Sigmoid colon (tissue), 7 donors: ENCODE measurements around the gene ADGRG2. TPM values are rescaled to one million over a fixed set of nuclear protein-coding genes. Genes with fewer than 3 reads are reported as not detected.
"Not testable (repeated sequence)": the region's sequence is repeated elsewhere in the genome, so short reads cannot be mapped to it uniquely, and the experiment has no call there.

Source experiments
- DNase-seq: peaks from one replicate; pipeline ENCODE4 v3.0.0-alpha.2; 2019
- H3K27ac ChIP-seq, 4 donors: fragments of 200-600 bp; sonication (generic); one replicate each; pipeline ENCODE4 v1.5.1; 2016 to 2019; ENCODE audit warnings: mild to moderate bottlenecking in 1 of 4
- H3K27me3 ChIP-seq, 3 donors: fragments of 200-600 bp; sonication (generic); one replicate each; pipeline ENCODE4 v1.5.1; 2019; ENCODE audit warnings: mild to moderate bottlenecking in 1 of 3
- H3K36me3 ChIP-seq, 4 donors: fragments of 200-600 bp; sonication (generic); one replicate each; pipeline ENCODE4 v1.5.1; 2016 to 2019
- H3K4me1 ChIP-seq, 4 donors: fragments of 200-600 bp; sonication (generic); one replicate each; pipeline ENCODE4 v1.5.1; 2017 to 2019
- H3K4me3 ChIP-seq, 4 donors: fragments of 200-600 bp; sonication (generic); one replicate each; pipeline ENCODE4 v1.5.1; 2017 to 2019; ENCODE audit warnings: mild to moderate bottlenecking in 2 of 4, moderate library complexity in 1 of 4
- H3K9me3 ChIP-seq, 4 donors: fragments of 200-600 bp in 3 of 4; sonication (generic) in 3 of 4; one replicate each; pipeline versions ENCODE4 v1.5.1 to v1.6.1; 2013 to 2019
- EP300 ChIP-seq, 4 donors: sonication (generic); formaldehyde crosslinking; IDR thresholded peaks; one replicate each; pipeline ENCODE4 v1.6.1; 2017; ENCODE audit warnings: antibody characterized with exemption in 4 of 4
- POLR2A ChIP-seq, 2 donors: fragments of 450-650 bp; IDR thresholded peaks; one replicate each; pipeline ENCODE4 v1.6.1; 2016; ENCODE audit warnings: antibody characterized with exemption in 2 of 2, mild to moderate bottlenecking in 2 of 2, moderate library complexity in 2 of 2
- POLR2AphosphoS5 ChIP-seq, 4 donors: sonication (generic); formaldehyde crosslinking; IDR thresholded peaks; one replicate each; pipeline ENCODE4 v1.6.1; 2017; ENCODE audit warnings: antibody characterized with exemption in 4 of 4
- WGBS, 2 donors: extraction: QIAGEN DNeasy Blood & Tissue Kit; methylation state at CpG; one replicate each; pipeline ENCODE4 v1.1.7; 2013; 5-methylcytosine and 5-hydroxymethylcytosine counted together
- intact Hi-C: fragments of 100-400 bp; cut with DNase I; formaldehyde crosslinking; loops from one replicate; pipeline ENCODE4 v1.15.1; 2023
- polyA plus RNA-seq, 3 donors: library from polyadenylated mRNA; stranded (reverse); fragments of 200-250 nt; gene quantifications; one replicate each; pipeline ENCODE4 v1.2.3, GENCODE V29; 2013
- total RNA-seq, 4 donors: library from RNA; depleted of rRNA; stranded (reverse); fragments of >200 nt; gene quantifications; one replicate each; pipeline ENCODE4 v1.1.0, GENCODE V29; 2016
- TF ChIP-seq, protein P1 (sequence below), 4 experiments: fragments of 450-650 bp in 3 of 4; fragments of 200-600 bp in 1 of 4; IDR thresholded peaks; one replicate each; pipeline ENCODE4 v1.5.1; 2016 to 2019; ENCODE audit warnings: antibody characterized with exemption in 4 of 4, mild to moderate bottlenecking in 3 of 4, moderate library complexity in 2 of 4
- donor health status: healthy with polysubstance abuse.
- donor health status: Bipolar disorder and iron deficiency.
- donor health status: healthy.

ADGRG2 gene
- total and polyA plus RNA-seq, 7 donors, result under 0.01 to 2.5 (median 0.81) TPM; not detected in 1

DNA sequence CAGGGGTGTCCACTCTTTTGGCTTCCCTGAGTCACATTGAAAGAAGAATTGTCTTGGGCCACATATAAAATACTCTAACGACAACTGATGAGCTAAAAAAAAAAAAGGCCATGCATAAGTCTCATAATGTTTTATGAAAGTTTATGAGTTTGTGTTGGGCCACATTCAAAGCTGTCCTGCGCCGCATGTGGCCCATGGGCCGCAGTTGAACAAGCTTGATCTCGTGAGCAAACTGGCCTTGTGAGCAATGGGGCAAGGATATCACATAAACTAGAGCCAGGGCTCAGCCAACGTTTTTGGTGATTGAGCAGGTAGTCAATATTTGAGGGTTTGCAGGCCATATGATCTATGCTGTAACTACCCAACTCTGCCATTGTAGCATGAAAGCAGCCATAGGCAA, 93.7 kb downstream of the ADGRG2 start:
- 36 to 85% methylated on average over 6 of the region's 6 CpGs for WGBS, 2 donors
- no peaks in the 10 kb centered on the region for H3K9me3 ChIP-seq

DNA sequence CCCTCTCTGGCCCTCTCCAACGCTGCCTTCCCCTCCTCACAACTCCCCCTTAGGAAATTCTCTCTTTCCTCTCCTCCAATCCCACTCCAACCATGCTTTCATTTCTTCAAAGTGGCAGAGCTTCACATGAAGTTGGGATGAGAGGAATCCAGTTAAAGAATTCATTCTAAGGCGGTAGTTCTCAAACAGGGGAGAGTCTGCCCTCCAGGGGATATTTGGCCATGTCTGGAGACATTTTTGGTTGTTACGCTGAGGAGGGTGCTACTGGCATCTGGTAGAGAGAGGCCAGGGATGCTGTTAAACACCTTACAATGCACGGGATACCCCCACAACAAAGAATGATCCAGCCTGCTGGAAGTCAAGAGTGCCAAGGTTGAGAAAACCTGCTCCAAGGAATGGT, 97.9 kb downstream of the ADGRG2 start:
- TF ChIP-seq EP300 (IDR thresholded peaks at IDR 0.05), result no peak
- no peak for TF ChIP-seq POLR2A (IDR thresholded peaks at IDR 0.05)
- TF ChIP-seq, protein P1, sequence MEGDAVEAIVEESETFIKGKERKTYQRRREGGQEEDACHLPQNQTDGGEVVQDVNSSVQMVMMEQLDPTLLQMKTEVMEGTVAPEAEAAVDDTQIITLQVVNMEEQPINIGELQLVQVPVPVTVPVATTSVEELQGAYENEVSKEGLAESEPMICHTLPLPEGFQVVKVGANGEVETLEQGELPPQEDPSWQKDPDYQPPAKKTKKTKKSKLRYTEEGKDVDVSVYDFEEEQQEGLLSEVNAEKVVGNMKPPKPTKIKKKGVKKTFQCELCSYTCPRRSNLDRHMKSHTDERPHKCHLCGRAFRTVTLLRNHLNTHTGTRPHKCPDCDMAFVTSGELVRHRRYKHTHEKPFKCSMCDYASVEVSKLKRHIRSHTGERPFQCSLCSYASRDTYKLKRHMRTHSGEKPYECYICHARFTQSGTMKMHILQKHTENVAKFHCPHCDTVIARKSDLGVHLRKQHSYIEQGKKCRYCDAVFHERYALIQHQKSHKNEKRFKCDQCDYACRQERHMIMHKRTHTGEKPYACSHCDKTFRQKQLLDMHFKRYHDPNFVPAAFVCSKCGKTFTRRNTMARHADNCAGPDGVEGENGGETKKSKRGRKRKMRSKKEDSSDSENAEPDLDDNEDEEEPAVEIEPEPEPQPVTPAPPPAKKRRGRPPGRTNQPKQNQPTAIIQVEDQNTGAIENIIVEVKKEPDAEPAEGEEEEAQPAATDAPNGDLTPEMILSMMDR (IDR thresholded peaks at IDR 0.05), result no peak
- TF ChIP-seq POLR2AphosphoS5 (IDR thresholded peaks at IDR 0.05), result no peak
- Histone ChIP-seq H3K27me3 (no peaks in the 10 kb centered on the region), H3K36me3 (no peaks in the 10 kb centered on the region), H3K27ac (no peak overlapping the region), H3K9me3 (no peaks in the 10 kb centered on the region), H3K4me1 (no peaks in the 10 kb centered on the region), H3K4me3 (no peak overlapping the region)
- intact Hi-C loops, result no loop called here
- DNase-seq, result no peak
- 87 to 94% methylated on average over 4 of the region's 4 CpGs for WGBS, 2 donors

More for the DNA sequence above, 93.7 kb downstream of the ADGRG2 start:
- no peak for TF ChIP-seq POLR2A (IDR thresholded peaks at IDR 0.05)
- no peak for DNase-seq
- H3K4me1 ChIP-seq, result no peaks in the 10 kb centered on the region
- no peak overlapping the region for H3K27ac ChIP-seq
- H3K27me3 ChIP-seq, result no peaks in the 10 kb centered on the region
- no peak overlapping the region for H3K4me3 ChIP-seq
- intact Hi-C loops, result no loop called here
- no peaks in the 10 kb centered on the region for H3K36me3 ChIP-seq

DNA sequence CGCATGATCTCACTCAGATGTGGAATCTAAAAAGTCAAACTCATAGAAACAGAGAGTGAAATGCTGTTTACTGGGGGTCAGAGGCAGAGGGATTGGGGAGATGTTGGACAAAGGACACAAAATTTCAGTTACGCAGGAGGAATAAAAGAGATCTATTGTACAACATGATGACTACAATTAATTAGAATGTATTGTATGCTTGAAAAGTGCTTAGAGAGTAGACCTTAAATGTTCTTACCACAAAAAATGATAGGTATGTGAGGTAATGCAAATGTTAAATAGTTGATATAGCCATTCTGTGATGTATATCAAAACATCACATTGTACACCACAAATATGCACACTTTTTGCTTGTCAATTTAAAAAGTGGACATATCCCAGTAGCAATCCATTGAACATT, 102.3 kb downstream of the ADGRG2 start:
- WGBS, 2 donors, result 95 to 96% methylated on average over 2 of the region's 2 CpGs
- H3K9me3 ChIP-seq, result no peaks in the 10 kb centered on the region
- H3K4me3 ChIP-seq, result no peak overlapping the region
- H3K27me3 ChIP-seq, result no peaks in the 10 kb centered on the region
- no peaks in the 10 kb centered on the region for H3K36me3 ChIP-seq
- DNase-seq, result no peak
- intact Hi-C loops, result no loop called here
- no peaks in the 10 kb centered on the region for H3K4me1 ChIP-seq
- H3K27ac ChIP-seq, result no peak overlapping the region
- TF ChIP-seq EP300 (IDR thresholded peaks at IDR 0.05) (no peak), POLR2A (IDR thresholded peaks at IDR 0.05) (no peak), POLR2AphosphoS5 (IDR thresholded peaks at IDR 0.05) (no peak)
- TF ChIP-seq, protein P1 (IDR thresholded peaks at IDR 0.05), result no peak

DNA sequence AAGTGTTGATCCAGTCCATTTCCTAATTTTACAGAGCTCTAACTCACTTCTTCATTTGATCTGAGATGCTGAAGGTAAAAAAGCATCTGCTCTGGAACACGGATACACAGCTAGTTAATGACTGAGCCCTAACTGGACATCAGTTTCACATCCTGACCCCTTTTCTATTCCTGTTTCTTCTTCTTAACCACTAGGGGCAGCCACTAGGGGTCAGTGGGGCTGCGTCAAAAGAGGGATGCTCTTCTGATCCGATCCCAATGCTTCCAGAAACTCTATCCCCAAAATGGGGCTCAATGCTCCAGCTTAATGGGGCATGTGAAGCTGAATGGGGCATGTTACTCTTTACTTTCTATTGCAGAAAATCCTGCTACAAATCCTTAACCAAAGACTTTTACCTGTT, 105.0 kb downstream of the ADGRG2 start:
- no peaks in the 10 kb centered on the region for H3K36me3 ChIP-seq
- no peaks in the 10 kb centered on the region for H3K9me3 ChIP-seq
- H3K27ac ChIP-seq, result no peak overlapping the region
- WGBS, 2 donors, result 31 to 67% methylated on average over 3 of the region's 3 CpGs
- intact Hi-C loops, result no loop called here
- TF ChIP-seq POLR2AphosphoS5 (IDR thresholded peaks at IDR 0.05), result no peak
- TF ChIP-seq EP300 (IDR thresholded peaks at IDR 0.05), result no peak
- no peak for TF ChIP-seq POLR2A (IDR thresholded peaks at IDR 0.05)
- TF ChIP-seq, protein P1 (IDR thresholded peaks at IDR 0.05), result no peak
- DNase-seq, result no peak
- no peaks in the 10 kb centered on the region for H3K27me3 ChIP-seq
- H3K4me3 ChIP-seq, result no peak overlapping the region
- H3K4me1 ChIP-seq, result no peaks in the 10 kb centered on the region

DNA sequence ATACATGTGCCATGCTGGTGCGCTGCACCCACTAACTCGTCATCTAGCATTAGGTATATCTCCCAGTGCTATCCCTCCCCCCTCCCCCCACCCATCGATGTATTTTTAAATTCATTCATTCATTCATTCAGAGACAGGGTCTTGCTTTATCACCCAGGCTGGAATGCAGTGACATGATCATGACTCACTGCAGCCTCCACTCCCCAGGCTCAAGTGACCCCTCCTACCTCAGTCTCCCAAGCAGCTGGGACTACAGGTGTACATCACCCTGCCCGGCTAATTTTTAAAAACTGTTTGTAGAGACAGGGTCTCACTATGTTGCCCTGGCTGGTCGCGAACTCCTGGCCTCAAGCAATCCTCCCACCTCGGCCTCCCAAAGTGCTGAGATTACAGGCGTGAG, 105.7 kb downstream of the ADGRG2 start:
- H3K9me3 ChIP-seq, H3K36me3 ChIP-seq, DNase-seq, H3K27me3 ChIP-seq, intact Hi-C loops, H3K27ac ChIP-seq, H3K4me3 ChIP-seq, H3K4me1 ChIP-seq: not testable (repeated sequence)
- WGBS, 2 donors, result 93 to 96% methylated on average over 7 of the region's 8 CpGs

DNA sequence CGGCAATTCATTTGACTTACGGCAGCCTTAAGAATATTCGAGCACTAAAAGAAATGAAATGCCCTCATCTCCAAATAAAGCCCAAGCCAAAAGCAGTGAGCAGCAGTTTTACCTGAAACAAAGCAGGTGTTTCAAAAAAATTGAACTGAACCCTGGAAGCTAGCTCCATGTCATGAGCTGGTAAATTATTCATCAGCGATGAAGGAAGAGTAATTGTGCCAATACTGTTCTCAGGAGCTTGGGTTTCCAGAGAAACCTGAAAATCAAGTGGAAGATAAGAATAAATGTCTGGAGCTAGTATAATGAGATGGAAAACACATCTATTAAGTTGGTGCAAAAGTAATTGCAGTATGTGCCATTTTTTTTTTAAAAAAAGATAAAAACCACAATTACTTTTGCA, 114.4 kb downstream of the ADGRG2 start:
- Histone ChIP-seq H3K36me3 (no peaks in the 10 kb centered on the region), H3K9me3 (no peaks in the 10 kb centered on the region), H3K27ac (no peak overlapping the region), H3K4me1 (no peaks in the 10 kb centered on the region), H3K27me3 (no peaks in the 10 kb centered on the region), H3K4me3 (no peak overlapping the region)
- DNase-seq, result no peak
- TF ChIP-seq EP300 (IDR thresholded peaks at IDR 0.05) (no peak), POLR2A (IDR thresholded peaks at IDR 0.05) (no peak), POLR2AphosphoS5 (IDR thresholded peaks at IDR 0.05) (no peak)
- TF ChIP-seq, protein P1 (IDR thresholded peaks at IDR 0.05), result no peak
- intact Hi-C loops, result no loop called here
- WGBS, 2 donors, result 93 to 98% methylated on average over 4 of the region's 4 CpGs
